ENCODE results near the gene ANO4.
A peak's percentile ranks its signal among the peaks of the same experiment; 100 is the strongest.

ANO4 gene

DNA sequence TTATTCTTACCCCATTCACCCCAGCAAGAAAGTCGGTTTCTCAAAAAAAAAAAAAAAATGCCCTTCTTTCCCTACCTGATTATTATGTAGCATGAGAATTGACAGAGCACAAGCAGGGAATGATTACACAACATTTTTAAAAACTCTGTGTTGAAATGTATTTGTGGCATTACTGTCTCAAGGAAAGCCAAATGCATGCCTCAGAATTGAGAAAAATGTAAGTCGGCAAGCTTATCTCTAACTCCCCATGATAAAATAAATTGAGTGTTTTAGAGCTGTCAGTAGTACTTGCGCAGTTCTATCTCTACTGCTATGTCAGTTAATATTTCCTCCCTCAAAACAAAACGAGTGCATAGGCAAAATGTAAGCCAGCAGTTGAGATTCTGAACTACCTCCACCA lies 25.7 kb downstream of the ANO4 start:
- DNase-seq = no peak

DNA sequence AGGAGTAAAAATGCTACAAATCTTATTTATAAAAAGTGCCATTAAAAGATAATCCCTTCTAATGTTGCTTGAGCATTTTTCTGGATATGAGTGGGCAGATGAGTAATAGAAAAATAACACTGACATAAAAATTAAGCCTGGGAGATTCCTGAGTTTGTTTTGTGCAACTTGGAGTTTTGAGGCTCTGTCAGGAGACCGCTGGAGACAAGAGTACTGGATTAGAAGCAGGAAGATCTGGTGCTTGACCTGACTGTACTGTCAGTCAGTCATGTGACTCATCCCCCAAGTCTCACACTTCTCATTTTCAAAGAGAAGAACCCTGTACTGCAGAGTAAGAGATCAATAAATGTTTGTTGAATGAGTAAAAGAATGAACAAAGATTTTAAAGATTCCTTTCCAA lies 29.4 kb downstream of the ANO4 start:
- no peak for DNase-seq

DNA sequence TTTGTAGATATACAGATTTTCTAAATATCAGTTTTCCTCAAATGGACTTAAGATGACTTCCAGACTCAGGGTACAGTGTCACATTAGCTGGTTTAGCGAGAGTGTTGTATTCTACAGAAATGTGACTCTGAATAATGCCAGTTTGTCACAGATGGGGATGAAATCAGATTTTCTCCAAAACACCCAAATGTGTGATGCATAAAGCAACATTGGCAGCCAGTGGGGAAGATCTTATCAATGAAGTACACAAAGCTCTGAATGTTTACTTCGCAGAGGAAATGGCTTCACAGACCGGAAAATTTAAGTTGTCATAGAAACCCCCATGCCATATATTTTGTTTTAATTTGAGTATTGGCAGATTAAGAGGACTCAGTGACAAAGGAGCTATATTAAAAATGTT lies 29.9 kb downstream of the ANO4 start:
- no peak for DNase-seq

DNA sequence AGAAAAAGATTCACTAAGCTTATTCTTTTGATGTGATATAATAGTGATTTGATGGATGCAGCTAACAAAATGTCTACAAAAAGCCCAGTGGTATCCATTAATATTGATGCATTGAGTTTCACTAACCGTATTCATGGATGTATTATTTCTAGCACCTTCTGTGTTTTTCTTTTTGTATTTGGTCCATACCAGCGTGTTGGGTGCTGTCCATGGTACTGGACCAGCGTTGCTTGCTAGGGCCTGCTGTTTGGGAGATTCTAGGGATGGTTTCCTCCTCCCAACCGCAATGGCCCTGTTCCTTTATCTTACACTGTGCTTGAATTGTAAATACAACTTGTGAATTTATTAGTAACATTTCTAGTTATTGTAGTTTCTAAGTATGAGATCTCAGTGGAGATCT lies 31.7 kb downstream of the ANO4 start:
- peak; percentile 11 for DNase-seq

GRCh38 chr12:100827901-100828520 lies 33.4 kb downstream of the ANO4 start:
- DNase-seq = no peak

DNA sequence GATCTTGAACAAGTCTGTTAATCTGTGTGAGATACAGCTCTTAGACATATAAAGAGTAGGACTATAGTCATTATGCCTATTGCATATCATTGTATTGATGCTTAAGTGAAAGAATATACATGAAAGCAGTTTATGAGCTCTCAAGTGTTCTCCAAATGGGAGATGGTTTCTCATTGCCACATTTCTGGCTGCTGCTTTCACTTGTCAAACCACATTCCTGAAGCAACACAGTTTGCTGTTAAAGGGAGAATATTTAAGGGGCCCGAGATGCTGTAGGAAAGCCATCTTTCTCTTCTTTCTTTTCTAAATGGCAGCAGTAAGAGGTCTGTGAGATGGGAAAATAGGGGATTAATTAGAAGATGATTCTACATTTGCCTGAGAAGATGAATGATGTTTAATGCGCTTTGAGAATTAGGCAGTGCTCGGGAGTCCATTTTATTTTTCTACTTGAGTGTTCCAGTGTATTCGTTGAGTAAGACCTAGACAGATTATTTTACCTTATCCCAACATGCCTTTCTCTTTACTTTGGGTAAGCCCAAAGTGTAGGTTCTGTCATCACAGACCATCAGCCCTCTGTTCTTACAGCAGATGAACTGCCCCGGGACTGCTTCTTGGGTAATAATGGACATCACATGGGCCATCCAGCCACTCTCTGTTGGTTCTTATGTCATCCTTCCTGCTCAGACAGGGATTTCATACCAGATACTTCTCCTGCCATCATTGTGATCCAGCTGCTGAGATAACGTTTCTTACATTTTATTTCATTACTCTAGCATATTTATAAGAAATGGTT lies 35.6 kb downstream of the ANO4 start:
- no peak for DNase-seq

DNA sequence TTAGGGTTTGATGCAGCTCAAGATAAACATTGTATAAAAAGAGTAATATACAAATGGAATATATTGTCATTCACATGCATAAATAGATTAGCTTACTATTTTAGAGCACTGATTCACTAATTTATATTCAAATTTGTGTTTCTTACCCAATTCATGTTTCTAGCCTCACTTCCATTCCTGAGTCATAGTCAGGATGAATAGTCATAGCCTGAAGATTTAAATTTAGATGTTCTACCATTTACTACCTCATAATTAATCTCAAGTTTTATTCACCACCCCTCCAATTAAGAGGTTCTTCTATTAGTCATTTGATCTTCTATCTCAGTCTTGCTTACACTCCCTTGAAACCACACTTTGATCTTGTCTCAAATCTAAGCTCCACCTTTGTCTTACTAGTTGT lies 38.7 kb downstream of the ANO4 start:
- no peak for DNase-seq

GRCh38 chr12:100840748-100841147 lies 46.2 kb downstream of the ANO4 start:
- no peak for DNase-seq

DNA sequence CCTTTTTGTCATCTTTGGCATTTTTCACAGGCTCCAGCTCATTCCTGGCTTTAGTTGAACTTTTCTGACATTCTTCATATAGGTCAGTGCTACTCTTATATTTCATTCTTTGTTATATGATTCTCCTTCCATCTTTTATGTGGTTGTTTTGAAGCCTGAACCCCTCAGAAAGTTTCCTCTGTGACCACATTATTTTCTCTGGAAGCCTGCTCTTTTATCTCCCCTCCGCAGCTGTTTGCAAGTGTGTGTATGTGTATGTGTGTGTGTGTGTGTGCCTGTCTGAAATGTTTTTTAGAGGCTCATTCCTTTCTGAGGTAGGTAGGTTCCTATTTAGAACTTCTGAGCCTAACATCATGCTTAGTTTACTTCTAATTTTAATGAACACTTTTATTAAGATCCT lies 47.6 kb downstream of the ANO4 start:
- no peak for DNase-seq

GRCh38 chr12:100843061-100843460 lies 48.5 kb downstream of the ANO4 start:
- DNase-seq = no peak

- DNase-seq = no peak
Measured at GRCh38 chr12:100845095-100845494, 50.5 kb downstream of the ANO4 start.

DNA sequence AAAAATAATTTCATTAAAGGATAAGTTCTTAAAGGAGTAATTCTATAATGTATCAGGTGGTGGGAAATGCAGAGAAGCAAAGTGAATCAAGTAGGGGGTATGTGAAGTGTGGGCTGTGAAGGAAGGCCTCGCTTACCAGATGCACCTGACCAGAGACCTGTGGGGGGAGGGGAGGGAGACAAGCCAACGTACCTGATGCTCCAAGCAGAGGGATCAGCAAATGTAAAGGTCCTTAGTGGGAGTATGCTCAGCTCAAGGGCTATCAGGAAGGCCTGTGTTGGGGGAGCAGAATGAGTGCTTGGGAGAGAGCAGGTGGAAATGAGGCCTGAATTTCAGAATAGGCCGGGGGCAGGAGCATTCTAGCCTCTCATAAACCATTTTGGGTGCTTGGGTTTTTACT lies 57.1 kb downstream of the ANO4 start:
- no peak for DNase-seq

DNA sequence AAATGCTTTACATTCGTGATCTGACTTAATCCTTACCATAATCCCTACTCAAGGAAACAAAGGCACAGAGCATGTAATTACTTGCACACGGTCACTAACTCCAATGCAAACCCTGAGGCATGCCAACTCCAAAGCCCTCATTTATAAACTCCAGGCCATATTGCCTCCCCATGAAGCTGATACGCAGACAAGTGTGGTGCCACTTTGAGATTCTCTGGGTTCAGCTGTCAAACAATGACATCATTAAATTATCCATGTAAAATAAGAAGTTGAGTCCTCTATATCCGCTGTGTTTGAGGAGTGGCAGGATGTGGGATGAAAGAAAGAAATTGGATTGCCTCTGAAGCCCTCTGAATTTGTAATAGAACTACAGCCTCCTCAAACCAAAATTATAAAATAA lies 62.8 kb downstream of the ANO4 start:
- no peak for DNase-seq

DNA sequence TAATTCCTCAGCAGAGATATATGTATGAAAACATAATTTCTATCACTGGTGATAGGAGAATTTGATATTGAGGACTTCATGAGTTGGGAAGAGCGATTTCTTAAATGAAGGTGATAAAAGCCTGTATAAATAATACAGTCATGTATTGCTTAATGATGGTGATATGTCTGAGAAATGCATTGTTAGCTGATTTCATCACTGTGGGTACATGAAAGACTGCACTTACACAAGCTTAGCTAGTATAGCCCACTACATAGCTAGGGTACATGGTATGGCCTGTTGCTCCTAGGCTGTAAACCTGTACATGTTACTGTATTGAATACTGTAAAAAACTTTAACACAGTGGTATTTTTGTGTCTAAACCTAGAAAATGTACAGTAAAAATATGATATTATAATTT lies 63.4 kb downstream of the ANO4 start:
- DNase-seq = no peak

DNA sequence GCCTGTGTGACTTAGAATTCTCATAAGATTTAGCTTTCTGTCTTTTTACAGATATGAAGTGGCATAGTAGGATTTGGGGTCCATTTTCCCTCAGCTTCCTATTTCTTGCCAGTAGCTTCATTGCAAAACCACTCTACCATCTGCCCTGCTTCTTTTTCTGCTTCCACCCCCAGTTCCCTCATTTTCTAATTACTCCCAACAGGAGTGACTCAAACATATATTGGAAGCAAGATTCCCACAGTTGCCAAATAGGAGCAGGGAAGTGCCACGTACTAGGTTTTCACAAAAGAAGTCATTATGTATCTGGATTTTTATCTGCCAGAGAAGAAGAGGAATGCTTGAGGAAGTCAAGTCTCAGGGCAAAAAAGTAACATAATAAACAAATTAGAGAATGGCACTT lies 64.1 kb downstream of the ANO4 start:
- DNase-seq = no peak

DNA sequence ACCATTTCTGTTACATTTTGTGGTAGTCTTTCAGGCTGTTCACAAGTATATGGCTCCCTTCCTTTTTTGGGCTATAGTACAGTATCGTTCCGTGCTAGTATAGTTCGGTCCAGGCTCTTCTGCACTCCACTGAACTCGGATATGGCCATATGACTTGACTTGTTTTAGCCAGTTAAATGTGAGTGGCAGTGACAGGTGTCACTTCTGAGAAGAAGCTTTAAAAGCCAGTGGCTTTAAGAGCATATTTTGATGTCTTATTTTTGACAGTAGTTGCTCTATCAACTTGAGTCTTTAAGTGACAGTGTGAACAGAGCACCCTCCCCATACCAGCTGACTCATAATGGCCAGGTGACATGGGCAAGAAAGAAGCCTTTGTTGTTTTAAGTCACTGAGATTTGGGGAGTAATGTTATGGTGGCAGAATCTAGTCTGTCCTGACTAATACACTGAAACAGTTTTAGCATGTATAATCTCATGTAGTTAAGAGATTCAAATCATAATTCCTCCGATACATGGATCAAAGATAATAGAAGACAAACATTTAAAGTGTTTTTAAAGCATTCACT lies 64.6 kb downstream of the ANO4 start:
- no peak for DNase-seq

DNA sequence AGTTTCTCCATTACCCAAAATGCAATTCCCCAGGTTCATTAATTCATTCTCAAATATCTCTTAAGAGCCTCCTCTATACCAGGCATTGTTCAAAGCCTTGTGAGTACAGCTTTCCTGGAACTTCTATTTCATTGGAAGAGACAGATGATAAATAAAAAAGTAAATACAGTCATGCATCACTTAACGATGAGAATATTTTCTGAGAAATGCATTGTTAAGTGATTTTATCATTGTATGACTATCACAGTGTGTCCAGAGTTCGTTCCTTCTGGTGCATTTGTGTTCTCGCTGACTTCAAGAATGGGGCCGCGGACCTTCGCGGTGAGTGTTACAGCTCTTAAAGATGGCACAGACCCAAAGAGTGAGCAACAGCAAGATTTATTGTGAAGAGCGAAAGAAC lies 66.0 kb downstream of the ANO4 start:
- DNase-seq = no peak

- DNase-seq = no peak
Measured at GRCh38 chr12:100862676-100863075, 68.1 kb downstream of the ANO4 start.

DNA sequence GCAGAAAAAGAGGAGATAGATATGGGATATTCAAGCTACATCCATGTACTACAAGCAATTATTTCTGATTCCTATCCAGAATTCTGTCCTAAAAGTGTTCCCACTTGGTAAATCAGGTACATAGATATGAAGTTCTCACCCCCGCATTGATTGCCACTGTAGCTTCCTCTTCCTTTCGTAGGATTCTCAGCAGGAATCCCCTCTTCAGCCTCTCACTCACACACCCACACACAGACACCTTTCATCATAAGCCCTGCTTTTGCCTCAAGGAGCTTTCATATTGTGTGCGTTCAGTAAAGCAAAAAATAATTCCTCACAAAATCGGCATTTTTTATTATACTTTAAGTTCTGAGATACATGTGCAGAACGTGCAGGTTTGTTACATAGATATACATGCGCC lies 69.8 kb downstream of the ANO4 start:
- no peak for DNase-seq

DNA sequence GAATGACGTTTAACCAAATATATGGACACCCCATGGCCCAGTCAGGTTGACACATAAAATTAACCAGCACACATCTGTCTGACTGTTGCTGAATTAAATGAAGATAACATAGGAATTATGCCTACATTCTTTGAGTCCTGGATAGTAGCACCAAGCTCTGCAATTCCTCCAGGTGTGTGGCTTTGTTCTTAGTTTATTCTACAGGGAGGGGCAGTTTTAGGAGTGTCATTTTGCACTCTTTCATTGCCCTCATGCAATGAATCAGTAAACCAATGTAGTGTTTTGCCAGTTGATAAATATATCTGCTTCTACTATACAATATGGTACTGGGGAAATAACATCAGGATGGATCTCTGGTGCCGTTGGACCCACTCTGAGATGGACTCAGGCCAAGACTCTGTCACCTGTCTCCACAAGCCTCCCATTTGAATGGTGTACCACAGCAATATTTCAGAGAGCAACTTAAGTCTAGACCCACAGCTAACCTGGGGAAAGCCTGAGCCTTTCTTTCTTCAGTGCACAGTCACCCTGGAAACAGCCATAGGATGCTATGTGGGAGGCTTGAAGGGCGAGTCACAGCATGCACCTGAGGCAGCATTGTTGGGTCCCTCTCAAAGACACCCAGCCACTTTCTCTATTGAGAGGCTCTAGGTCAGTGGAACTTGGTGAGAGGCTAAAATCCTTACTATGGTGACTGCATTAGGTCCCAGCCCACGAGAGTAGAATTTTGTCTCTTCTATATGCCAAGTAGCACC lies 73.2 kb downstream of the ANO4 start:
- no peak for DNase-seq

DNA sequence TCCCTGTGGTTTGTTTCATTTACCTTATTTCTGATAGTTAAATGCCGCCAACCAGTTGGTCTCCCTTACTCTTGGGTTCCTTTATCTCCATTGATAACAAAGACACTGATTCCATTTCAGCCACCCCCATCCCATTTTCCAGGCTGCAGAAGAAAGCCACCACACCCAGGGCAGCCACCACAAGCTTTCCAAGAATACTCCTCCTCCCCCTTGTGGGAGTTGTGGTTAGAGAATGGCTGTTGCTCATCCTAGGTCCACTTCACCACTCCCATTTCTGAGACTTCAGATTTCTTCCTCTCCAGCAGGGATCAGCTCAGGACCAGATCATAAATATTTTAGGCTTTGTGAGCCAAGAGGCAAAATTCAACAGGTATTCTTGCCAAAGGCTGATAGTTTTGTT lies 73.9 kb downstream of the ANO4 start:
- no peak for DNase-seq

DNA sequence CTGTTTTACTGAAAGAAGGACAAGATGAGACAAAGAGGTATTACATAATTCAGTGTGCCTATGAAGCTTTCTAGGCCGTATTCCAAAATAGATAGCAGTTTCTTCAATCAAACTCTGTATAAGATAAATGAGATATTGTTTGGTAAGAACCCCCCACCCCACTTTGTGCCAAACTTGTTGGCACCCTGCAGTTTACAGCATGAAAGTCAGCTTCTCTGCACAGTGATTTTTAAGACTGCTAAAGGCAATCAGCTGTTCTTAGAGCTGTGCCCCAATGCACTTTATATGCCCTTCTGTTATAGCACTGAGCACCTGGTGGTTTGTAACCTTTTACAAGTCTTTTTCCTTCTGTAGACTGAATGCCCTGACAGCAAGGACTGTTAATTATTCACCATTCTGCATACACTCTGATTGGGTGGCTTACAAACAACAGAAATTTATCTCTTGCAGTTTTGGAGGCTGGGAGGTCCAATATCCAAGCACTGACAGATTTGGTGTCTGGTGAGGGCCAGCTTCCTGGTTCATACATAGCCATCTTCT lies 76.7 kb downstream of the ANO4 start:
- no peak for DNase-seq

GRCh38 chr12:100875156-100875555 lies 80.6 kb downstream of the ANO4 start:
- no peak for DNase-seq

DNA sequence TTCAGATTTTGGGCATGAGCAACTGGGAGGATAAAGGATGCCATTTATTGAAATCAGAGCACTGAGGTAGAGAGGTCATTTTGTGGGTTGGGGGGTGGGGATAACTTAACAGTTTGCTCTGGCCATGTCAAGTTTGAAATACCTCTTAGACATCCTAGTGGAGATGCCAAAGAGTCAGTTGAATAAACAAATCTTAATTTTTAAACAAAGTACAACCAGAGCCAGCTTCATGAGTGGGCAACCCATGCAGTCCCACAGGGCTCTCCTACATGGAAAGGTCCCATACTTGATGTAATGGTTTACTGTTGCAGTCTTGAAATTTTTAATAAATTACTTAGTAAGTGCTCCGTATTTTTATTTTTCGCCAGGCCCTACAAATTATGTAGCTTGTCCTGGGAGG lies 81.2 kb downstream of the ANO4 start:
- no peak for DNase-seq

All from activated CD4-positive, alpha-beta T cell treated with anti-CD3 and anti-CD28 coated beads for 48 hours (primary cell).